Measurements from ENCODE around the gene TEAD2. TPM values are rescaled to one million over a fixed set of nuclear protein-coding genes. Genes with fewer than 3 reads are reported as not detected.

TEAD2 gene
- total RNA-seq, 1 experiment from 2014 or later: 106 TPM

- H3K27me3 Mint-ChIP-seq (ENCODE audit: low read depth): peaks cover 16% of the 10 kb centered on the region
- TF ChIP-seq SMAD4 (CRISPR knock-in tag; IDR thresholded peaks at IDR 0.05) (no peak), ESRRA (CRISPR knock-in tag; IDR thresholded peaks at IDR 0.05; ENCODE audit: borderline replicate concordance) (no peak), MYBL2 (CRISPR knock-in tag; IDR thresholded peaks at IDR 0.05) (no peak), ZNF317 (CRISPR knock-in tag; IDR thresholded peaks at IDR 0.05; ENCODE audit: borderline replicate concordance, low read depth) (no peak), JAZF1 (CRISPR knock-in tag; IDR thresholded peaks at IDR 0.05) (no peak), KAT7 (CRISPR knock-in tag; IDR thresholded peaks at IDR 0.05; ENCODE audit: borderline replicate concordance) (no peak), JUN (CRISPR knock-in tag; IDR thresholded peaks at IDR 0.05) (no peak), E2F4 (CRISPR knock-in tag; IDR thresholded peaks at IDR 0.05; ENCODE audit: borderline replicate concordance, low read depth) (no peak), E2F5 (CRISPR knock-in tag; IDR thresholded peaks at IDR 0.05) (no peak), ZNF425 (CRISPR knock-in tag; conservative IDR thresholded peaks at IDR 0.05) (no peak), ATF1 (CRISPR knock-in tag; IDR thresholded peaks at IDR 0.05) (no peak), OVOL2 (CRISPR knock-in tag; IDR thresholded peaks at IDR 0.05; ENCODE audit: borderline replicate concordance) (no peak), EMX1 (CRISPR knock-in tag; IDR thresholded peaks at IDR 0.05) (no peak), PRDM15 (CRISPR knock-in tag; IDR thresholded peaks at IDR 0.05) (no peak)
- ATAC-seq (no peak), DNase-seq (ENCODE audit: low spot score) (no peak)
- H3K4me3 Mint-ChIP-seq: no peak overlapping the region
- ChIA-PET CTCF (interaction anchor here (0.6 to 5.3 kb wide), 8 partner anchors 27 to 295 kb away, joined by 4 to 120 read pairs (median 18); partner anchors contain the start of genes DKKL1, GFY, PTH2 and SLC17A7), POLR2A (interaction anchor here (1.8 kb wide), 1 partner anchor 13 kb away, joined by 7 read pairs; no protein-coding TSS in a partner anchor)
- no peaks in the 10 kb centered on the region for H3K36me3 Mint-ChIP-seq
- no peaks in the 10 kb centered on the region for H3K9me3 Mint-ChIP-seq
- peaks cover 16% of the 10 kb centered on the region for H3K4me1 Mint-ChIP-seq
- no peak overlapping the region for H3K27ac Mint-ChIP-seq
Measured at GRCh38 chr19:49390131-49390928, 28.1 kb upstream of the TEAD2 start.

GRCh38 chr19:49389406-49389805, 27.2 kb upstream of the TEAD2 start:
- Mint-ChIP-seq H3K9me3 (no peaks in the 10 kb centered on the region), H3K27me3 (ENCODE audit: low read depth) (peaks cover 16% of the 10 kb centered on the region), H3K4me3 (no peak overlapping the region), H3K27ac (no peak overlapping the region), H3K4me1 (peaks cover 13% of the 10 kb centered on the region), H3K36me3 (no peaks in the 10 kb centered on the region)
- ATAC-seq (no peak), DNase-seq (ENCODE audit: low spot score) (no peak)
- POLR2A ChIA-PET: no interaction called here
- CTCF ChIA-PET: interaction anchor here (0.6 to 5.3 kb wide), 7 partner anchors 26 to 67 kb away, joined by 3 to 120 read pairs (median 6); partner anchors contain the start of genes DKKL1, GFY and PTH2
- TF ChIP-seq SMAD3 (CRISPR knock-in tag; IDR thresholded peaks at IDR 0.05; ENCODE audit: borderline replicate concordance) (no peak), RELA (CRISPR knock-in tag; IDR thresholded peaks at IDR 0.05; ENCODE audit: borderline replicate concordance) (no peak), SOX15 (CRISPR knock-in tag; IDR thresholded peaks at IDR 0.05) (no peak), KAT7 (CRISPR knock-in tag; IDR thresholded peaks at IDR 0.05; ENCODE audit: borderline replicate concordance) (no peak), AFF4 (CRISPR knock-in tag; IDR thresholded peaks at IDR 0.05; ENCODE audit: borderline replicate concordance) (no peak)

Measured in WTC11 (cell line).